HG03457 (cell line): ENCODE results near the gene MAGEF1.

ENCODE experiments used
- ATAC-seq: cut with Tn5 transposase; IDR thresholded peaks from one replicate; pipeline ENCODE4 v1.9.1; 2021; ENCODE audit warnings: moderate number of reproducible peaks; ENCODE audit not compliant: unreplicated experiment

MAGEF1 gene

DNA sequence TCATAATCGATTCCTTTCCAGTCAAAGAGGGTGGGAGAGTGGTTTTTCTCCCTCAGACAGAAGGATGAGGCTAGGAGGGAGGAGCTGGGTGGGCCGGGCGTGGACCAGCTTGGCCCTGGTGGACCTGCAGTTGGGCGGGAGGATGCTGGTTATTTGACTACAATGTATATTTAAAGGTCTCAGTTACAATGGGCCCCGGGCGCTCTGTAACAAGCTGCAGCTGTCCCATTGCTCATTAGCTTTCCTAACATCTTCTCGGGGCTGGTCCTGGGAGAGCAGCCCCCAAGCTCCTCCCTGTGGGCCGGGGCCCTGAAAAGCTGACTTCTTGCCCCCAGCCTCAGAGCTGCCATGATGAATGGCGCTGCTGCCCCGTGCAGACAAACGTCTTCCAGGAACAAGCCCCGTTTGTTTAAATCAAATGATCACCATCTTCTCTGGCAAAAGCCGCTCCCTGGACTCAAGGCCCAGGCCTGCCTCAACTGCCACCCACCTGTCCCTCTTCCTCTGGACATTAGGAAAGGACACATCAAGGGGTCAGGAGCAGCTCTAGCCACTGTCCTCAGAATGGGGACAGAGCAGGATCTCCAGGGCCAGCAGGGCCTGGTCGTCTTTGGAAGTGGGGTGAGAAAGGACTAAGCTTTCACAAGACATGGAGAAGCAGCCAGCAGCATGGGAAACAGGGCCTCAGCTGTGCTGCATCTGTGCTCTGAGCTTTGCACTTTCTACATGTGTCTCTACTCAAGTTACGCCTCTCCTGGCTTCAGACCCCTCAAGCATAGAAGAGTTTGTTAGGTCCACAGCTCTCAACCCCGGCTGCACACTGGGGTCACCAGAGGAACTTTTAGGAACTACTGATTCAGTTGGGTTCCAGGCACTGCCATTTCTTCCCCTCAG lies 38.6 kb downstream of the MAGEF1 start:
- no peak for ATAC-seq

DNA sequence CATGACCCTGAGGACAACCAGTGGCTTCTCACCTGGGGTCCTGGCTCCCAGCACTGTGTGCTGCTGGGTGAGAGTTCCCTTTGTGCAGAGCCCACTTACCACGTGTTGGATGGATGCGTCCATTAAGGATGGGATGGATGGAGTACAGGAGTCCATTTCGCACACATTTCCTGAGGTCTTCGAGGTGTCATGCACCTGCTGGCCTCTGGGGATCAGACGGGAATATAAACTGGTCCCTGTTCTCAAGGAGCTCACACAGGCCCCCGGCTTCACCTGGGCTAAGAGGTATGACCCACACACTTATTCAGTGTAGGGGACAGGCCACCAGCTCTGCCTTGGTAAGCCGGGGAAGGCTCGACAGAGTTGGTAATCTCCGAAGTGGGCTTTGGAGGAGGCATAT lies 39.5 kb downstream of the MAGEF1 start:
- no peak for ATAC-seq

GRCh38 chr3:184670091-184670602 lies 41.7 kb downstream of the MAGEF1 start:
- ATAC-seq: no peak

GRCh38 chr3:184669578-184669977 lies 42.3 kb downstream of the MAGEF1 start:
- no peak for ATAC-seq

DNA sequence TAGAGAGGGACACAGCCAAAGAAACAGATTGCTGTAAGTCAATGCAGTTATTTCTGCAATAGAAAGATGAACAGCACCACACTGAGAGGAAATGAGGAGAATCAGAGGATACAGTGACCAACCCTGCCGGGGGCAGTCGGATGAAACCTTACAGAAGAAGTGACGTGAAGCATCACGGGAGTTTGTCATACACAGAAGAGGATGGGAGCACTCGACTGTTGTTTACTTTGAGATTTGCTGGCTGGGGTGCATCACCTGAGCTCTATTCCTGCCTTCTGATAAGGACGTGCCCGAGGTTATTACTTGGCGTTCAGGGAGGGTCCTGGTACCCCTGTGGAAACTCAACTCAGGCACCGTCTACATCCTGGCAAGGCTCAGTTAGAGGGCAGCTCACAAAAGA lies 45.4 kb downstream of the MAGEF1 start:
- ATAC-seq: no peak

- ATAC-seq: no peak
Measured at GRCh38 chr3:184665101-184665500, 46.8 kb downstream of the MAGEF1 start.

- ATAC-seq: no peak
Measured at GRCh38 chr3:184663756-184664155, 48.1 kb downstream of the MAGEF1 start.

DNA sequence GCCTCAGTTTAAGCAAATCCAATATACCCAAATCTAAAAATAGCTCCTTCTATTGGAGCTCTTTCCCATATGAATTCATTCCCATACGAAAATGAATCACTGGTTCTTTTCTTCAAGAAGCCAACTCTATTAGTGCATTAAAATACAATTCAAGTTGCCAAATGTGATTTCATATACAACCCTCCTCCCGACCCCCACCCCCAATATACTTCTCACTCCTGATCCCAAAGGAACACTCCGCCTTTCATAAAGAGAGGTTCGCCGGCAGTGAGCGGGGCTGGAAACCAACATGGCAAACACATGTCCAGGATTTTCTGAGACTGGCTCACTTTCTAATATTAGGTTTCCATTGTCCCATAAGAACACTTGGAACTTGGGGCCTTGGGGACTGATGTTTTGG lies 48.5 kb downstream of the MAGEF1 start:
- ATAC-seq: no peak

DNA sequence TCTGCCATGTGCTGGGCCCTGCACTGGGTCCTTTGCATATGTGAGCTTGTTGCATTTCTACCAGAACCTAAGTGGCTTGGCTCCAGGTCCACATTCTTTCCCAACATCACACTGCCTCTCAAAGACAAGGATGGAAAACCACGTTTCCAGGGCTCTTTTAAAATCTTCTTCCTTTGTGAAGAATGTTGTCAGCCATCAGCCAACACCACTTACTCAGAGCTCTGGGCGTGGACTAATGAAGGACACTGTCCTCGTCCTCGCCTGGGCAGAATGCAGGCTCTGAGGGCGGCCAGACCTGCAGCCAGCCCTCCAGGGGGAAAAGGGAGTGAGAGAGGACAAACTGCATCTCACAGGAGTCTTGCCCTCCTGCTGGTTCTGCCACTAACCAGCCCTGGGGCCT lies 49.7 kb downstream of the MAGEF1 start:
- ATAC-seq: no peak

- ATAC-seq: no peak
Measured at GRCh38 chr3:184660931-184661330, 50.9 kb downstream of the MAGEF1 start.
